ENCODE measurements around the gene OSBPL8. TPM values are rescaled to one million over a fixed set of nuclear protein-coding genes. Genes with fewer than 3 reads are reported as not detected.

Gene OSBPL8
- total RNA-seq, 2 donors from 2014 or later = 25.9 to 32.8 TPM

- no peak for DNase-seq
- no peak overlapping the region for H3K27ac ChIP-seq
- TF ChIP-seq, protein P1, sequence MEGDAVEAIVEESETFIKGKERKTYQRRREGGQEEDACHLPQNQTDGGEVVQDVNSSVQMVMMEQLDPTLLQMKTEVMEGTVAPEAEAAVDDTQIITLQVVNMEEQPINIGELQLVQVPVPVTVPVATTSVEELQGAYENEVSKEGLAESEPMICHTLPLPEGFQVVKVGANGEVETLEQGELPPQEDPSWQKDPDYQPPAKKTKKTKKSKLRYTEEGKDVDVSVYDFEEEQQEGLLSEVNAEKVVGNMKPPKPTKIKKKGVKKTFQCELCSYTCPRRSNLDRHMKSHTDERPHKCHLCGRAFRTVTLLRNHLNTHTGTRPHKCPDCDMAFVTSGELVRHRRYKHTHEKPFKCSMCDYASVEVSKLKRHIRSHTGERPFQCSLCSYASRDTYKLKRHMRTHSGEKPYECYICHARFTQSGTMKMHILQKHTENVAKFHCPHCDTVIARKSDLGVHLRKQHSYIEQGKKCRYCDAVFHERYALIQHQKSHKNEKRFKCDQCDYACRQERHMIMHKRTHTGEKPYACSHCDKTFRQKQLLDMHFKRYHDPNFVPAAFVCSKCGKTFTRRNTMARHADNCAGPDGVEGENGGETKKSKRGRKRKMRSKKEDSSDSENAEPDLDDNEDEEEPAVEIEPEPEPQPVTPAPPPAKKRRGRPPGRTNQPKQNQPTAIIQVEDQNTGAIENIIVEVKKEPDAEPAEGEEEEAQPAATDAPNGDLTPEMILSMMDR (IDR thresholded peaks at IDR 0.05) = no peak
- no peaks in the 10 kb centered on the region for H3K9me3 ChIP-seq
- no peak overlapping the region for H3K4me3 ChIP-seq
- H3K27me3 ChIP-seq = no peaks in the 10 kb centered on the region
- no peaks in the 10 kb centered on the region for H3K4me1 ChIP-seq
- H3K9ac ChIP-seq (ENCODE audit: low read depth in 2 of 2, low read length in 2 of 2) = no peak overlapping the region
- intact Hi-C loops (cut with DNase I) = no loop called here
- H3K36me3 ChIP-seq = no peaks in the 10 kb centered on the region
Observed at GRCh38 chr12:76413121-76413520, 146.4 kb downstream of the OSBPL8 start.

DNA sequence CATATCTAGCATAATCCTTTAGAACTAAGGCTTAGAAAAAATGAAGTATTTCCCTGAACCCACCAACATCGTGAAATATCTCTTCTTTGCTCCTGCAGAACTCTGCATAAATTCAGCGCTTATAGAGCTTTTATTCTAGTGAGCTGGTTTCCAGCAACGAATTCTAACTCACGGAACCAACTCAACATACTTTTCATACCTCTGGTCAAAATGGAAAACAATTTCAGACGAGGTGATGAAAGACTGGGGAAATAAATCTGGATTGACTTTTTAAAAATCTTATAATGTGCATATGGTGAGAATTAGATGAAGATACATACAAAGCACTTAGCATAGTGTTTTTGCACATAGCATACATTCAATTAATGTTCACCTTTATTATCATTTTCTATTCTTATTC lies 148.8 kb downstream of the OSBPL8 start:
- H3K27me3 ChIP-seq = no peaks in the 10 kb centered on the region
- no peaks in the 10 kb centered on the region for H3K9me3 ChIP-seq
- intact Hi-C loops (cut with DNase I) = no loop called here
- H3K9ac ChIP-seq (ENCODE audit: low read depth in 2 of 2, low read length in 2 of 2) = no peak overlapping the region
- no peak for DNase-seq
- H3K4me1 ChIP-seq = no peaks in the 10 kb centered on the region
- no peak overlapping the region for H3K4me3 ChIP-seq
- TF ChIP-seq, protein P1 (IDR thresholded peaks at IDR 0.05) = no peak
- no peaks in the 10 kb centered on the region for H3K36me3 ChIP-seq
- no peak overlapping the region for H3K27ac ChIP-seq

- no peak overlapping the region for H3K4me3 ChIP-seq
- no peak for DNase-seq
- no peak overlapping the region for H3K27ac ChIP-seq
- no peaks in the 10 kb centered on the region for H3K27me3 ChIP-seq
- H3K9ac ChIP-seq (ENCODE audit: low read depth in 2 of 2, low read length in 2 of 2) = no peak overlapping the region
- no peaks in the 10 kb centered on the region for H3K9me3 ChIP-seq
- TF ChIP-seq, protein P1 (IDR thresholded peaks at IDR 0.05) = no peak
- H3K36me3 ChIP-seq = no peaks in the 10 kb centered on the region
- intact Hi-C loops (cut with DNase I) = no loop called here
- H3K4me1 ChIP-seq = no peaks in the 10 kb centered on the region
Observed at GRCh38 chr12:76410371-76410770, 149.2 kb downstream of the OSBPL8 start.

DNA sequence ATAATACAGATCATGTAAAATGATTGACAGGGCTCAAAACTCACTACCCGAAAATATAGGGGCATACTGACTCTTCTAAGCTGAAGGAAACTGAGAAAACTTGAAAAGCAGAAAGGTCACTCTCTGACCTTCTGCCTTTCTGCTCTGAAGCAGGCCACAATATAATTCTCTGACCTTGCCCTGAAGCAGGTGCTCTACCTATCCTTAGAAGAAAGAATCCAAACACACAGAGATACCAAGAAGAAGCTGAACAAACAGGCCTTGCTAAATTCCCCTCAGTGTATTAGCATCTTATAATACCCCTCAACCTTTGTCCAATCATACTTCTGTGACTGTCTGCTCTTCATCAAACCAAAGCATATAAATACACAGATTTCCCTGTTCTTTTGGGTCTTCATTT lies 150.5 kb downstream of the OSBPL8 start:
- no peak overlapping the region for H3K4me3 ChIP-seq
- H3K27ac ChIP-seq = no peak overlapping the region
- no peaks in the 10 kb centered on the region for H3K9me3 ChIP-seq
- H3K4me1 ChIP-seq = no peaks in the 10 kb centered on the region
- DNase-seq = no peak
- H3K9ac ChIP-seq (ENCODE audit: low read depth in 2 of 2, low read length in 2 of 2) = no peak overlapping the region
- H3K27me3 ChIP-seq = no peaks in the 10 kb centered on the region
- no peaks in the 10 kb centered on the region for H3K36me3 ChIP-seq
- intact Hi-C loops (cut with DNase I) = no loop called here
- TF ChIP-seq, protein P1 (IDR thresholded peaks at IDR 0.05) = no peak

- no peak overlapping the region for H3K27ac ChIP-seq
- no peaks in the 10 kb centered on the region for H3K4me1 ChIP-seq
- no peak for DNase-seq
- H3K9ac ChIP-seq (ENCODE audit: low read depth in 2 of 2, low read length in 2 of 2) = no peak overlapping the region
- H3K27me3 ChIP-seq = no peaks in the 10 kb centered on the region
- no peak overlapping the region for H3K4me3 ChIP-seq
- H3K9me3 ChIP-seq = no peaks in the 10 kb centered on the region
- H3K36me3 ChIP-seq = no peaks in the 10 kb centered on the region
- intact Hi-C loops (cut with DNase I) = no loop called here
- TF ChIP-seq, protein P1 (IDR thresholded peaks at IDR 0.05) = no peak
Observed at GRCh38 chr12:76407710-76408109, 151.9 kb downstream of the OSBPL8 start.

DNA sequence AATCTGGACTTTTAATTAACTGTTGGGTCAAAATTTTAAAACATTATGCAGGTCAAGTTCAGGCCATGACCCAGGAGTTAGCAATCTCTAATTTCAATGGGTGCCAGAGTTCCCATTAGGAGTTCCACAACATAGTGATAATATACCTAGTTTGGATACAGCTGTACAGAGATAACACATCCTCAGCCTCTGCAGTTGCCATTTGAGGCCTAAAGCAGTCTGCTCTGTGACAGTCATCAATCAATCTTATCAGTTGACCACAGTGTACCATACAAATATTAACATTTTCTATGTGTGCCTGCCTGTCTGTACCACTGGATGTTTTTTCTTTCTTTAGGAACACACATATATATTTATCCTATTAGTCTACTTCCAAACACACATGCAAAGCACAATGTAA lies 157.3 kb downstream of the OSBPL8 start:
- TF ChIP-seq, protein P1 (IDR thresholded peaks at IDR 0.05) = no peak
- H3K36me3 ChIP-seq = no peaks in the 10 kb centered on the region
- H3K9me3 ChIP-seq = no peaks in the 10 kb centered on the region
- no peak overlapping the region for H3K9ac ChIP-seq (ENCODE audit: low read depth in 2 of 2, low read length in 2 of 2)
- no peaks in the 10 kb centered on the region for H3K27me3 ChIP-seq
- H3K27ac ChIP-seq = no peak overlapping the region
- H3K4me3 ChIP-seq = no peak overlapping the region
- no peak for DNase-seq
- intact Hi-C loops (cut with DNase I) = no loop called here
- H3K4me1 ChIP-seq = no peaks in the 10 kb centered on the region

Measured in colonic mucosa (tissue), 4 donors.